KMS-11 (cell line): ENCODE data around the gene CDH22.

Experiments
- H2AFZ ChIP-seq: fragments of 200-600 bp; sonication (generic); 2 replicates; pipeline ENCODE4 v1.6.1; 2016; ENCODE audit warnings: antibody characterized with exemption, mixed run types, low read depth
- H3K27ac ChIP-seq: fragments of 200-600 bp; sonication (generic); 2 replicates; pipeline ENCODE4 v1.6.1; 2016; ENCODE audit warnings: mild to moderate bottlenecking, mixed run types
- H3K27me3 ChIP-seq: fragments of 200-600 bp; sonication (generic); 2 replicates; pipeline ENCODE4 v1.6.1; 2017; ENCODE audit warnings: mild to moderate bottlenecking, low read depth, mixed run types, moderate library complexity; ENCODE audit not compliant: insufficient read depth
- H3K36me3 ChIP-seq: fragments of 200-600 bp; sonication (generic); 2 replicates; pipeline ENCODE4 v1.6.1; 2017; ENCODE audit warnings: mild to moderate bottlenecking, mixed run types; ENCODE audit not compliant: insufficient read depth
- H3K4me1 ChIP-seq: fragments of 200-600 bp; sonication (generic); 2 replicates; pipeline ENCODE4 v1.6.1; 2016; ENCODE audit warnings: mild to moderate bottlenecking, low read depth, mixed run types; ENCODE audit not compliant: poor library complexity, severe bottlenecking
- H3K4me2 ChIP-seq: fragments of 200-600 bp; sonication (generic); 2 replicates; pipeline ENCODE4 v1.7.0; 2016; ENCODE audit warnings: mild to moderate bottlenecking, mixed run types
- H3K4me3 ChIP-seq: fragments of 200-600 bp; sonication (generic); IDR thresholded peaks from 2 replicates; pipeline ENCODE4 v1.6.1; 2017; ENCODE audit warnings: low read depth, low read length, mixed read lengths; ENCODE audit not compliant: insufficient read depth
- H3K79me2 ChIP-seq: fragments of 200-600 bp; sonication (generic); 2 replicates; pipeline ENCODE4 v1.6.1; 2016; ENCODE audit warnings: low read depth, mixed run types; ENCODE audit not compliant: insufficient read depth
- H3K9ac ChIP-seq: fragments of 200-600 bp; sonication (generic); 2 replicates; pipeline ENCODE4 v1.6.1; 2016; ENCODE audit warnings: mild to moderate bottlenecking, mixed run types
- H4K20me1 ChIP-seq: fragments of 200-600 bp; sonication (generic); 2 replicates; pipeline ENCODE4 v1.6.1; 2016; ENCODE audit warnings: mild to moderate bottlenecking, mixed run types; ENCODE audit not compliant: insufficient read depth
- CTCF ChIP-seq: fragments of 200-600 bp; sonication (generic); conservative IDR thresholded peaks from 2 replicates; pipeline ENCODE4 v1.6.1; 2017; ENCODE audit warnings: low read depth, mild to moderate bottlenecking, antibody characterized with exemption, low read length, moderate library complexity, mixed read lengths

CDH22 gene

GRCh38 chr20:46214824-46215488 lies 93.3 kb downstream of the CDH22 start:
- no peak for TF ChIP-seq CTCF
- Histone ChIP-seq H3K27me3 (peaks cover 57% of the 10 kb centered on the region), H3K27ac (no peak overlapping the region), H3K79me2 (no peaks in the 10 kb centered on the region), H3K4me1 (no peaks in the 10 kb centered on the region), H4K20me1 (no peaks in the 10 kb centered on the region), H3K4me2 (no peak overlapping the region), H2AFZ (no peak overlapping the region), H3K36me3 (no peaks in the 10 kb centered on the region), H3K9ac (no peak overlapping the region), H3K4me3 (no peak overlapping the region)

- H3K79me2 ChIP-seq = no peaks in the 10 kb centered on the region
- no peak overlapping the region for H3K27ac ChIP-seq
- H3K4me3 ChIP-seq = no peak overlapping the region
- H3K27me3 ChIP-seq = peaks cover 63% of the 10 kb centered on the region
- no peaks in the 10 kb centered on the region for H4K20me1 ChIP-seq
- H3K9ac ChIP-seq = no peak overlapping the region
- no peak for TF ChIP-seq CTCF
- no peak overlapping the region for H2AFZ ChIP-seq
- H3K4me2 ChIP-seq = no peak overlapping the region
- no peaks in the 10 kb centered on the region for H3K36me3 ChIP-seq
- H3K4me1 ChIP-seq = no peaks in the 10 kb centered on the region
Measured at GRCh38 chr20:46213946-46214823, 94.1 kb downstream of the CDH22 start.

- no peak overlapping the region for H2AFZ ChIP-seq
- H4K20me1 ChIP-seq = no peaks in the 10 kb centered on the region
- no peaks in the 10 kb centered on the region for H3K4me1 ChIP-seq
- TF ChIP-seq CTCF = no peak
- no peak overlapping the region for H3K27ac ChIP-seq
- no peak overlapping the region for H3K4me2 ChIP-seq
- no peaks in the 10 kb centered on the region for H3K36me3 ChIP-seq
- H3K9ac ChIP-seq = no peak overlapping the region
- H3K79me2 ChIP-seq = no peaks in the 10 kb centered on the region
- H3K27me3 ChIP-seq = peaks cover 71% of the 10 kb centered on the region
- H3K4me3 ChIP-seq = no peak overlapping the region
Measured at GRCh38 chr20:46212876-46213275, 95.4 kb downstream of the CDH22 start.

- Histone ChIP-seq H4K20me1 (no peaks in the 10 kb centered on the region), H3K4me3 (no peak overlapping the region), H3K27ac (no peak overlapping the region), H3K9ac (no peak overlapping the region), H3K4me2 (no peak overlapping the region), H3K4me1 (no peaks in the 10 kb centered on the region), H3K79me2 (no peaks in the 10 kb centered on the region), H3K27me3 (peaks cover 77% of the 10 kb centered on the region), H3K36me3 (no peaks in the 10 kb centered on the region), H2AFZ (no peak overlapping the region)
- TF ChIP-seq CTCF = no peak
Measured at GRCh38 chr20:46212252-46212651, 96.0 kb downstream of the CDH22 start.
